Liver (tissue), 9 donors: ENCODE results near the gene MRPL49. TPM values are rescaled to one million over a fixed set of nuclear protein-coding genes. Genes with fewer than 3 reads are reported as not detected.
A peak's percentile ranks its signal among the peaks of the same experiment; 100 is the strongest.

ENCODE experiments used
- DNase-seq: peaks from one replicate; pipeline ENCODE4 v3.0.0-alpha.2; 2017; ENCODE audit warnings: low spot score
- H3K27ac ChIP-seq, 2 donors: one replicate each; pipeline ENCODE4 v1.7.0; 2013; ENCODE audit warnings: inconsistent platforms in 2 of 2, low read length in 2 of 2, control low read depth in 1 of 2, low read depth in 1 of 2, mild to moderate bottlenecking in 1 of 2
- H3K27me3 ChIP-seq, 4 donors: one replicate each; pipeline versions ENCODE4 v1.6.1 to v1.7.0; 2013; ENCODE audit warnings: low read length in 3 of 4, inconsistent platforms in 1 of 4, mild to moderate bottlenecking in 1 of 4, moderate library complexity in 1 of 4; ENCODE audit not compliant: control insufficient read depth in 4 of 4, insufficient read depth in 4 of 4
- H3K36me3 ChIP-seq, 4 donors: one replicate each; pipeline versions ENCODE4 v1.6.1 to v1.7.0; 2013; ENCODE audit warnings: low read length in 3 of 4, mild to moderate bottlenecking in 3 of 4, low read depth in 1 of 4, moderate library complexity in 1 of 4; ENCODE audit not compliant: control insufficient read depth in 4 of 4, insufficient read depth in 3 of 4
- H3K4me1 ChIP-seq, 4 donors: one replicate each; pipeline versions ENCODE4 v1.6.1 to v1.7.0; 2013; ENCODE audit warnings: low read length in 3 of 4, mild to moderate bottlenecking in 3 of 4, moderate library complexity in 1 of 4; ENCODE audit not compliant: control insufficient read depth in 4 of 4, insufficient read depth in 4 of 4
- H3K4me3 ChIP-seq, 3 donors: one replicate each; pipeline versions ENCODE4 v1.6.1 to v1.7.0; 2013; ENCODE audit warnings: low read length in 3 of 3, control low read depth in 1 of 3, low read depth in 1 of 3, mild to moderate bottlenecking in 1 of 3
- H3K9ac ChIP-seq, 2 donors: one replicate each; pipeline ENCODE4 v1.7.0; 2013; ENCODE audit warnings: low read length in 2 of 2, mild to moderate bottlenecking in 2 of 2, moderate library complexity in 2 of 2, control low read depth in 1 of 2, low read depth in 1 of 2
- H3K9me3 ChIP-seq, 4 donors: one replicate each; pipeline versions ENCODE4 v1.6.1 to v1.7.0; 2013; ENCODE audit warnings: low read length in 3 of 4; ENCODE audit not compliant: control insufficient read depth in 4 of 4
- ATF3 ChIP-seq: IDR thresholded peaks from 2 replicates; pipeline ENCODE4 v1.6.1; 2016; ENCODE audit warnings: antibody characterized with exemption
- CTCF ChIP-seq: fragments of 150-350 bp; IDR thresholded peaks from 2 replicates; pipeline ENCODE4 v1.5.1; 2017; ENCODE audit warnings: improper control_type of control experiment, low read depth, low read length; ENCODE audit not compliant: missing input control
- EGR1 ChIP-seq, 2 donors: IDR thresholded peaks; 2 replicates each; pipeline ENCODE4 v1.6.1; 2016 to 2018; ENCODE audit warnings: antibody characterized with exemption in 2 of 2, low read depth in 2 of 2
- FOXA1 ChIP-seq: IDR thresholded peaks from 2 replicates; pipeline ENCODE4 v1.6.1; 2016; ENCODE audit warnings: antibody characterized with exemption
- FOXA2 ChIP-seq: IDR thresholded peaks from 2 replicates; pipeline ENCODE4 v1.6.1; 2016; ENCODE audit warnings: antibody characterized with exemption
- GABPA ChIP-seq, 2 donors: IDR thresholded peaks in 1 of 2; conservative IDR thresholded peaks in 1 of 2; 2 replicates each; pipeline ENCODE4 v1.6.1; 2016; ENCODE audit warnings: antibody characterized with exemption in 2 of 2, mild to moderate bottlenecking in 1 of 2, moderate library complexity in 1 of 2
- HNF4A ChIP-seq, 2 donors: conservative IDR thresholded peaks; 2 replicates each; pipeline ENCODE4 v1.6.1; 2016; ENCODE audit warnings: antibody characterized with exemption in 2 of 2, mild to moderate bottlenecking in 2 of 2
- HNF4G ChIP-seq: IDR thresholded peaks from 2 replicates; pipeline ENCODE4 v1.6.1; 2016; ENCODE audit warnings: antibody characterized with exemption
- JUND ChIP-seq, 2 donors: IDR thresholded peaks; 2 replicates each; pipeline ENCODE4 v1.6.1; 2016; ENCODE audit warnings: antibody characterized with exemption in 2 of 2
- MAX ChIP-seq: IDR thresholded peaks from 2 replicates; pipeline ENCODE4 v1.6.1; 2016; ENCODE audit warnings: antibody characterized with exemption
- NR2F2 ChIP-seq: IDR thresholded peaks from 2 replicates; pipeline ENCODE4 v1.6.1; 2016; ENCODE audit warnings: antibody characterized with exemption
- RXRA ChIP-seq, 2 donors: IDR thresholded peaks; 2 replicates each; pipeline ENCODE4 v1.6.1; 2017 to 2018; ENCODE audit warnings: antibody characterized with exemption in 2 of 2, mild to moderate bottlenecking in 1 of 2
- SP1 ChIP-seq: IDR thresholded peaks from 2 replicates; pipeline ENCODE4 v1.6.1; 2018; ENCODE audit warnings: antibody characterized with exemption, mild to moderate bottlenecking
- TAF1 ChIP-seq: conservative IDR thresholded peaks from 2 replicates; pipeline ENCODE4 v1.6.1; 2016; ENCODE audit warnings: antibody characterized with exemption, mild to moderate bottlenecking
- YY1 ChIP-seq: IDR thresholded peaks from 2 replicates; pipeline ENCODE4 v1.6.1; 2016; ENCODE audit warnings: antibody characterized with exemption, mild to moderate bottlenecking
- ZBTB33 ChIP-seq: IDR thresholded peaks from 2 replicates; pipeline ENCODE4 v1.6.1; 2016; ENCODE audit warnings: antibody characterized with exemption
- WGBS: extraction: QIAGEN DNeasy Blood & Tissue Kit; methylation state at CpG from one replicate; pipeline ENCODE4 v1.1.7; 2013; 5-methylcytosine and 5-hydroxymethylcytosine counted together
- polyA plus RNA-seq, 2 donors: library from polyadenylated mRNA; stranded (reverse) in 1 of 2; unstranded in 1 of 2; fragments of 200-250 nt in 1 of 2; fragments of >200 nt in 1 of 2; fragmentation: Nextera tagmentation in 1 of 2; extraction: Ambion mirVana in 1 of 2; gene quantifications; one replicate each; pipeline versions ENCODE4 v1.2.1 to v1.2.3, GENCODE V29; 2013 to 2015
- total RNA-seq, 2 donors: library from RNA; depleted of rRNA; stranded (reverse); fragments of >200 nt; gene quantifications; one replicate each; pipeline ENCODE4 v1.2.3, GENCODE V29; 2014
- donor health status: healthy.
- donor health status: healthy.
- donor health status: healthy.
- donor health status: healthy.
- donor health status: healthy.

Gene MRPL49
- total and polyA plus RNA-seq, 4 donors: 31.1 to 47.2 (median 35.4) TPM

- H3K9ac ChIP-seq: peak overlapping the region; percentile 79 to 91
- H3K27me3 ChIP-seq: no peaks in the 10 kb centered on the region
- peaks cover 5 to 39% (median 13%) of the 10 kb centered on the region in 4 donors for H3K36me3 ChIP-seq
- DNase-seq: no peak
- WGBS: 41% methylated on average over 23 of the region's 23 CpGs
- H3K4me1 ChIP-seq: peaks cover 10 to 23% (median 18%) of the 10 kb centered on the region in 4 donors
- TF ChIP-seq SP1 (no peak), YY1 (no peak), ZBTB33 (no peak), HNF4A (conservative IDR thresholded peaks at IDR 0.05) (no peak), TAF1 (no peak), FOXA1 (no peak), FOXA2 (no peak), EGR1 (IDR thresholded peaks at IDR 0.05; ENCODE audit: low read depth in 2 of 2) (no peak), CTCF (no peak), HNF4G (no peak), ATF3 (no peak), JUND (IDR thresholded peaks at IDR 0.05) (no peak), NR2F2 (no peak), MAX (no peak)
- peak overlapping the region; percentile 80 to 89 for H3K27ac ChIP-seq
- H3K9me3 ChIP-seq: no peaks in the 10 kb centered on the region
- peak overlapping the region; percentile 75 to 96 (median 80) for H3K4me3 ChIP-seq
Observed at GRCh38 chr11:65084598-65085375, 37.3 kb upstream of the MRPL49 start.

GRCh38 chr11:65085446-65085845, 36.7 kb upstream of the MRPL49 start:
- no peak overlapping the region for H3K27ac ChIP-seq
- no peaks in the 10 kb centered on the region for H3K27me3 ChIP-seq
- DNase-seq: no peak
- peaks cover 10 to 23% (median 18%) of the 10 kb centered on the region in 4 donors for H3K4me1 ChIP-seq
- no peak overlapping the region for H3K4me3 ChIP-seq
- no peak overlapping the region for H3K9ac ChIP-seq
- 95% methylated on average over 4 of the region's 4 CpGs for WGBS
- H3K36me3 ChIP-seq: peaks cover 5 to 39% (median 13%) of the 10 kb centered on the region in 4 donors
- TF ChIP-seq NR2F2: no peak
- no peak for TF ChIP-seq CTCF
- TF ChIP-seq FOXA2: no peak
- no peak for TF ChIP-seq HNF4G
- no peak for TF ChIP-seq FOXA1
- no peak for TF ChIP-seq ZBTB33
- no peak for TF ChIP-seq MAX
- TF ChIP-seq EGR1 (IDR thresholded peaks at IDR 0.05; ENCODE audit: low read depth in 2 of 2): no peak
- TF ChIP-seq ATF3: no peak
- TF ChIP-seq JUND (IDR thresholded peaks at IDR 0.05): no peak
- TF ChIP-seq YY1: no peak
- no peak for TF ChIP-seq GABPA (IDR thresholded peaks at IDR 0.05 in 1 of 2, conservative IDR thresholded peaks at IDR 0.05 in 1 of 2)
- no peak for TF ChIP-seq RXRA (IDR thresholded peaks at IDR 0.05)
- no peaks in the 10 kb centered on the region for H3K9me3 ChIP-seq
